OCI-LY3 (cell line): ENCODE results near the gene ABI2.

Experiments
- EZH2phosphoT487 ChIP-seq: fragments of 200-600 bp; shearing (Covaris generic); IDR thresholded peaks from 2 replicates; pipeline ENCODE4 v1.6.1; 2018; ENCODE audit warnings: antibody characterized with exemption, mixed run types, low read depth
- TF ChIP-seq, protein P1 (sequence below): fragments of 200-600, 300-600 bp; sonication (generic); IDR thresholded peaks from 2 replicates; pipeline ENCODE4 v1.5.1; 2014; ENCODE audit warnings: antibody characterized with exemption, low read length, low read depth

- TF ChIP-seq, protein P1, sequence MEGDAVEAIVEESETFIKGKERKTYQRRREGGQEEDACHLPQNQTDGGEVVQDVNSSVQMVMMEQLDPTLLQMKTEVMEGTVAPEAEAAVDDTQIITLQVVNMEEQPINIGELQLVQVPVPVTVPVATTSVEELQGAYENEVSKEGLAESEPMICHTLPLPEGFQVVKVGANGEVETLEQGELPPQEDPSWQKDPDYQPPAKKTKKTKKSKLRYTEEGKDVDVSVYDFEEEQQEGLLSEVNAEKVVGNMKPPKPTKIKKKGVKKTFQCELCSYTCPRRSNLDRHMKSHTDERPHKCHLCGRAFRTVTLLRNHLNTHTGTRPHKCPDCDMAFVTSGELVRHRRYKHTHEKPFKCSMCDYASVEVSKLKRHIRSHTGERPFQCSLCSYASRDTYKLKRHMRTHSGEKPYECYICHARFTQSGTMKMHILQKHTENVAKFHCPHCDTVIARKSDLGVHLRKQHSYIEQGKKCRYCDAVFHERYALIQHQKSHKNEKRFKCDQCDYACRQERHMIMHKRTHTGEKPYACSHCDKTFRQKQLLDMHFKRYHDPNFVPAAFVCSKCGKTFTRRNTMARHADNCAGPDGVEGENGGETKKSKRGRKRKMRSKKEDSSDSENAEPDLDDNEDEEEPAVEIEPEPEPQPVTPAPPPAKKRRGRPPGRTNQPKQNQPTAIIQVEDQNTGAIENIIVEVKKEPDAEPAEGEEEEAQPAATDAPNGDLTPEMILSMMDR: no peak
- TF ChIP-seq EZH2phosphoT487: no peak
These were observed 38.7 kb downstream of the ABI2 start for GRCh38 chr2:203366639-203367466.
